H1 (cell line): ENCODE data around the gene ERCC1.

Experiments used
- JUND ChIP-seq: IDR thresholded peaks from 2 replicates; pipeline ENCODE4 v1.6.1; 2011; ENCODE audit warnings: mild to moderate bottlenecking, improper control_type of control experiment, low read length
- KDM5A ChIP-seq: fragments of 200-600 bp; IDR thresholded peaks from 2 replicates; pipeline ENCODE4 v1.7.1; 2012; ENCODE audit warnings: mild to moderate bottlenecking, low read length, inconsistent platforms, mixed read lengths
- YY1 ChIP-seq: IDR thresholded peaks from 2 replicates; pipeline ENCODE4 v1.6.1; 2011; ENCODE audit warnings: low read depth, mild to moderate bottlenecking, low read length
- TF ChIP-seq, protein P1 (sequence below), 3 experiments: IDR thresholded peaks; 1 replicate in 2 of 3; 2 replicates in 1 of 3; pipeline versions ENCODE4 v1.5.1 to v1.6.1; 2011; ENCODE audit warnings: low read length in 3 of 3, mild to moderate bottlenecking in 3 of 3, inconsistent platforms in 2 of 3, low read depth in 1 of 3, moderate library complexity in 1 of 3; ENCODE audit not compliant: insufficient read depth in 1 of 3; ENCODE audit errors: control extremely low read depth in 1 of 3

DNA sequence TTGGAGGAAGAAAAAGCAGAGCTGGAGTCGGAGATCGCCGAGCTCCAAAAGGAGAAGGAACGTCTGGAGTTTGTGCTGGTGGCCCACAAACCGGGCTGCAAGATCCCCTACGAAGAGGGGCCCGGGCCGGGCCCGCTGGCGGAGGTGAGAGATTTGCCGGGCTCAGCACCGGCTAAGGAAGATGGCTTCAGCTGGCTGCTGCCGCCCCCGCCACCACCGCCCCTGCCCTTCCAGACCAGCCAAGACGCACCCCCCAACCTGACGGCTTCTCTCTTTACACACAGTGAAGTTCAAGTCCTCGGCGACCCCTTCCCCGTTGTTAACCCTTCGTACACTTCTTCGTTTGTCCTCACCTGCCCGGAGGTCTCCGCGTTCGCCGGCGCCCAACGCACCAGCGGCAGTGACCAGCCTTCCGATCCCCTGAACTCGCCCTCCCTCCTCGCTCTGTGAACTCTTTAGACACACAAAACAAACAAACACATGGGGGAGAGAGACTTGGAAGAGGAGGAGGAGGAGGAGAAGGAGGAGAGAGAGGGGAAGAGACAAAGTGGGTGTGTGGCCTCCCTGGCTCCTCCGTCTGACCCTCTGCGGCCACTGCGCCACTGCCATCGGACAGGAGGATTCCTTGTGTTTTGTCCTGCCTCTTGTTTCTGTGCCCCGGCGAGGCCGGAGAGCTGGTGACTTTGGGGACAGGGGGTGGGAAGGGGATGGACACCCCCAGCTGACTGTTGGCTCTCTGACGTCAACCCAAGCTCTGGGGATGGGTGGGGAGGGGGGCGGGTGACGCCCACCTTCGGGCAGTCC is 49.0 kb upstream of the ERCC1 start:
- TF ChIP-seq KDM5A (no peak), JUND (no peak), YY1 (no peak)
- TF ChIP-seq, protein P1, sequence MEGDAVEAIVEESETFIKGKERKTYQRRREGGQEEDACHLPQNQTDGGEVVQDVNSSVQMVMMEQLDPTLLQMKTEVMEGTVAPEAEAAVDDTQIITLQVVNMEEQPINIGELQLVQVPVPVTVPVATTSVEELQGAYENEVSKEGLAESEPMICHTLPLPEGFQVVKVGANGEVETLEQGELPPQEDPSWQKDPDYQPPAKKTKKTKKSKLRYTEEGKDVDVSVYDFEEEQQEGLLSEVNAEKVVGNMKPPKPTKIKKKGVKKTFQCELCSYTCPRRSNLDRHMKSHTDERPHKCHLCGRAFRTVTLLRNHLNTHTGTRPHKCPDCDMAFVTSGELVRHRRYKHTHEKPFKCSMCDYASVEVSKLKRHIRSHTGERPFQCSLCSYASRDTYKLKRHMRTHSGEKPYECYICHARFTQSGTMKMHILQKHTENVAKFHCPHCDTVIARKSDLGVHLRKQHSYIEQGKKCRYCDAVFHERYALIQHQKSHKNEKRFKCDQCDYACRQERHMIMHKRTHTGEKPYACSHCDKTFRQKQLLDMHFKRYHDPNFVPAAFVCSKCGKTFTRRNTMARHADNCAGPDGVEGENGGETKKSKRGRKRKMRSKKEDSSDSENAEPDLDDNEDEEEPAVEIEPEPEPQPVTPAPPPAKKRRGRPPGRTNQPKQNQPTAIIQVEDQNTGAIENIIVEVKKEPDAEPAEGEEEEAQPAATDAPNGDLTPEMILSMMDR (IDR thresholded peaks at IDR 0.05; ENCODE audit: control extremely low read depth in 1 of 3, insufficient read depth in 1 of 3, low read depth in 1 of 3, low read length in 3 of 3) = no peak
